Loucy (cell line): Measurements from ENCODE around the gene MATN4.

Source experiments
- CTCF ChIP-seq: fragments of 200-600 bp; sonication (generic); conservative IDR thresholded peaks from 2 replicates; pipeline ENCODE4 v1.5.1; 2014; ENCODE audit warnings: mild to moderate bottlenecking, antibody characterized with exemption, low read length
- EZH2phosphoT487 ChIP-seq: fragments of 200-600 bp; IDR thresholded peaks from 2 replicates; pipeline ENCODE4 v1.6.1; 2018; ENCODE audit warnings: antibody characterized with exemption, mild to moderate bottlenecking, moderate library complexity, borderline replicate concordance

GRCh38 chr20:45320948-45321595 lies 13.0 kb upstream of the MATN4 start:
- TF ChIP-seq CTCF (no peak), EZH2phosphoT487 (no peak)
